22Rv1 (cell line): ENCODE results near the gene AOPEP.

Experiments used
- ZFX ChIP-seq: fragments of 450-650 bp; IDR thresholded peaks from 2 replicates; pipeline ENCODE4 v1.6.1; 2017; ENCODE audit warnings: antibody characterized with exemption, borderline replicate concordance
- TF ChIP-seq, protein P1 (sequence below): fragments of 450-650 bp; IDR thresholded peaks from 2 replicates; pipeline ENCODE4 v1.5.1; 2017; ENCODE audit warnings: mild to moderate bottlenecking

- TF ChIP-seq, protein P1, sequence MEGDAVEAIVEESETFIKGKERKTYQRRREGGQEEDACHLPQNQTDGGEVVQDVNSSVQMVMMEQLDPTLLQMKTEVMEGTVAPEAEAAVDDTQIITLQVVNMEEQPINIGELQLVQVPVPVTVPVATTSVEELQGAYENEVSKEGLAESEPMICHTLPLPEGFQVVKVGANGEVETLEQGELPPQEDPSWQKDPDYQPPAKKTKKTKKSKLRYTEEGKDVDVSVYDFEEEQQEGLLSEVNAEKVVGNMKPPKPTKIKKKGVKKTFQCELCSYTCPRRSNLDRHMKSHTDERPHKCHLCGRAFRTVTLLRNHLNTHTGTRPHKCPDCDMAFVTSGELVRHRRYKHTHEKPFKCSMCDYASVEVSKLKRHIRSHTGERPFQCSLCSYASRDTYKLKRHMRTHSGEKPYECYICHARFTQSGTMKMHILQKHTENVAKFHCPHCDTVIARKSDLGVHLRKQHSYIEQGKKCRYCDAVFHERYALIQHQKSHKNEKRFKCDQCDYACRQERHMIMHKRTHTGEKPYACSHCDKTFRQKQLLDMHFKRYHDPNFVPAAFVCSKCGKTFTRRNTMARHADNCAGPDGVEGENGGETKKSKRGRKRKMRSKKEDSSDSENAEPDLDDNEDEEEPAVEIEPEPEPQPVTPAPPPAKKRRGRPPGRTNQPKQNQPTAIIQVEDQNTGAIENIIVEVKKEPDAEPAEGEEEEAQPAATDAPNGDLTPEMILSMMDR = no peak
- TF ChIP-seq ZFX = no peak
These were observed 266.8 kb downstream of the AOPEP start for GRCh38 chr9:94993160-94993820.
